ENCODE results near the gene ATP2A3. TPM values are rescaled to one million over a fixed set of nuclear protein-coding genes. Genes with fewer than 3 reads are reported as not detected.

The ATP2A3 gene
- total RNA-seq, 1 donor from 2014 or later, result 3.3 TPM

DNA sequence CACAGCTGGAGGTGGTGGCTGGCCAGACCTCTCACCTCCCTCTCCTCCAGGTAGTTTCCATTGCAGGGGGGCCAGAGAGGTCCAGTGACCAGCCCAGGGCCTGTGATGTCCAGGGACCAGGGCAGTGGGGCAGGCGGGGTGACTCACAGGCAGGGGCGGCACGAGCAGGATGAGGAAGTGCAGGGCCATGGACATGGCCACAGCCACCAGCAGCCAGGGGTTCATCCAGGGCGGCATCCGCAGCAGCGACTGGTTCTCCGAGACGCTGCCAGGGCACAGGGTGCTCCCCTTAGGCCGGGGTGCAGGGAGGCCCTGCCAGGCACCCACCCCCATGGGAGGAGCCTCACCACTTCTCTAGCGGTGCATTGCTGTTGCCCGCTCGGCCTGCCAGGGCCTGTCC is 35.1 kb downstream of the ATP2A3 start:
- no peak for DNase-seq (ENCODE audit: low read depth)

DNA sequence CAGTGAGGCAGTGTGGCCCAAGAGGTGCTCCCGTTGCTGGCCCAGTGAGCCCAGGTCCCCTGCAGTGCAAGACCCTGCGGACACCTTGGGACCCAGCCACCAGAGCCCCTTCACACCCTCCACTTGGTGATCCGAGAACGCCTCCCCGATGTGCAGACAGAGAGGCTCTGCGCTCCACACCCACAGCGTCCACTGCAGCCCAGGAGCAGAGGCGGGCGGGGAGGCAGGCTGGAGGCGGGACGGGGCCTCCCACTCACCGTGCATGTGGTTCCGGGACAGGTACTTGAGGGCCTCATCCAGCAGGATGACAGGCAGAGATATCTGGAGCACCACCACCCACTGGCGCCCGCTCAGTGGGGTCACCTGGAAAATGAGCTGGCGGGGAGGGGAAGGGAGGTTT is 35.8 kb downstream of the ATP2A3 start:
- no peak for DNase-seq (ENCODE audit: low read depth)

DNA sequence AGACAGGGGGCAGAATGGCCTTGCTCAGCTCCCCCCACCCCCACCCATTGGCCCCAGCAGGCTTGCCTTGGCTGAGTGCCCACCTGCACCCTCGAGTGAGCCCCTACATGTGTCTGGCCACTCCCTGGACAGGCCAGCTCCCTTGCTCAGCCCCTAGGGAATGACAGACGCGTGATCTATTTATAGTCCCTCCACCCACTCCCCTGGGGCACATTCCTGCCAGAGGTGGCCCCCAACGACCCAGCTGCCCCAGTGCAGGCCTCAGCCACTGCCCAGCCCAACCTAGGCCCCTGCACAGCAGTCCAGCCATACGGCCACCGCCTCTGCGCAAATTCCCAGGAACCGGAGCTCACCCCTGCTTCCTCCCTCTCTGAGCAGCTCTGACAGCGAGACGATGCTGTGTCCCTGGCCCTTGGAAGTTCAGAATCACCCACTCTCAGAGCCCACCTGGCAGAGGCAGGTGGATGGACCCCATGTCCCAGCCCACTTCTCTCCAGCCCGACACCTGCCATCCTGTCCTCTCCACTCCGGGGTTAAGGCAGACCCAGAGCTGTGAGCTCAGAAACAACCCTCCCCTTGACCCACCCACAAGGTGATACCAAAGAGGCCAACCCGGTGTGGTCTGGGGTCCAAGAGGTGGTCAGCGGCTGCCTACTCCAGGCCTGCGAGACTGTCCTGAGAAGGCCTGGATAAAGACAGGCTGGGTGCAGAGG is 36.5 kb downstream of the ATP2A3 start:
- DNase-seq (ENCODE audit: low read depth), result peak; percentile 44

DNA sequence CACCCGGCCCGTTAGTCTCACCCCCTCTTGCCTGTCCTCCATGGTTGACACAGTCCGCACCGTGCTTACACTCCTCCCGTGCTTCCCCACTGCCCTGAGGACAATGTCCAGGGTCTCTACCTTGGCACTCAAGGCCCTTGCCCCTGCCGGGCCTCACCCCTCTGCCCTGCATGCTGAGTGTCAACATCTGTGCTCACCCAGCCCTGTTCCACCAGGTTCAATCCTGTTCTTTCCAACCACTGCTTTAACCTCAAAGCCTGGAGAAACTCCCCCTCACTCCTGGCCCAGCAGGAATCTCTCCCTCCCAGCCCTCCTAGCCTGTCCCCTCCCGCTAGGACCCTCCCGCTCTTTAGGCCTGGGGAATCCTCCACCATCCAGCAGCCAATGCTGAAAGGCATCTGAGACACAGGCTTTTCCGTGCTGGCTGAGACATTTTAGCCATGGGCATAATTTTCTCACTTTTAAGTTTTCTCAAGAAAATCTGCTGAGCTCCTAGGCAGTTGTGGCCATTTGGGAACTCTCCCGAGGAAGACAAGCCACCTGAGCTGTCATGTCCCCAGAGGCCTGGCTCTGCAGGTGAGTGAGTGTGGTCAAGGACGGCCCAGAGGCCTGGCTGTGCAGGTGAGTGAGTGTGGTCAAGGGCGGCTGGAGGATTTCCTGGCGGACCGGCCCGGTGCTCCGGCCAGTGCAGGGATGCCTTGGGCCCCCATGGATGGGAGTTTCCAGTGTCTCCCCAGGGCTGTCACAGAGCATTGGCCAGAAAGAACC is 37.2 kb downstream of the ATP2A3 start:
- DNase-seq (ENCODE audit: low read depth), result no peak

DNA sequence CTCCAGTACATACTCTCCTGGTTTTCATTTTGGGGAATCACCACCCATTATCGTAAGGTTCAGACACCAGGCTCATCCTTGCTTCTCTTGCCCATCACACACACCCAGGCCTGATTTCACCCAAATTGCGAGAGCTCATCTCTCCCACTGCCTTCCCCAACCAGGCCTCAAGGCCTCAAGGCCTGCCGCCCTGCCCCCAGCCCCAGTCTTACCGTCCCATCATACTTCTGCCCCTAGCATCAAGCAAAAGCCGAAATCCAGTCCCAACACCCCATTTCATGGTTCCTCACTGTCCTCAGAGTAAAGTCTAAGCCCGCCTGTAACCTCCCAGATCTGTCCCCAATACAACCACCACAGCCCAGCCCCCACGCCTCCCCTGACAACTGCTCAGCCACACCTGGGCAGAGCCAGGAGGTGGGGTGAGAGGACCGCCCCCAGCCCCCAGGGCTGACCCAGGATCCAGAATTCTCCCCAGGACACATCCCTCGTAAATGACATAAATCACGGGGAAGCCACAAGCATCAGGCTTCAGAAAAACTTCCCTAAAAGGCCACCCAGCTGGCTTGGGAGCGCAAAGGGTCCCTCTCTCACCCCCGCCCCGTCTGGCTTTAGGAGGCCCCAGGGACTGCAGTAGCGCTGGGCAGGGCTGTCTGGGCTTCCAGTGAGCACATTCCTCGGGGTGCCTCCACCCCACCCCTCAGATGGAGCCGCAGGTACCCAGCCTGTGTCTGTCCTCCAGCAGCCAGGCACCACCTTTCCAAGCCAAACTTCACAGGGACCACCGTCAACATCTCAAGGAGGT is 38.4 kb downstream of the ATP2A3 start:
- no peak for DNase-seq (ENCODE audit: low read depth)

DNA sequence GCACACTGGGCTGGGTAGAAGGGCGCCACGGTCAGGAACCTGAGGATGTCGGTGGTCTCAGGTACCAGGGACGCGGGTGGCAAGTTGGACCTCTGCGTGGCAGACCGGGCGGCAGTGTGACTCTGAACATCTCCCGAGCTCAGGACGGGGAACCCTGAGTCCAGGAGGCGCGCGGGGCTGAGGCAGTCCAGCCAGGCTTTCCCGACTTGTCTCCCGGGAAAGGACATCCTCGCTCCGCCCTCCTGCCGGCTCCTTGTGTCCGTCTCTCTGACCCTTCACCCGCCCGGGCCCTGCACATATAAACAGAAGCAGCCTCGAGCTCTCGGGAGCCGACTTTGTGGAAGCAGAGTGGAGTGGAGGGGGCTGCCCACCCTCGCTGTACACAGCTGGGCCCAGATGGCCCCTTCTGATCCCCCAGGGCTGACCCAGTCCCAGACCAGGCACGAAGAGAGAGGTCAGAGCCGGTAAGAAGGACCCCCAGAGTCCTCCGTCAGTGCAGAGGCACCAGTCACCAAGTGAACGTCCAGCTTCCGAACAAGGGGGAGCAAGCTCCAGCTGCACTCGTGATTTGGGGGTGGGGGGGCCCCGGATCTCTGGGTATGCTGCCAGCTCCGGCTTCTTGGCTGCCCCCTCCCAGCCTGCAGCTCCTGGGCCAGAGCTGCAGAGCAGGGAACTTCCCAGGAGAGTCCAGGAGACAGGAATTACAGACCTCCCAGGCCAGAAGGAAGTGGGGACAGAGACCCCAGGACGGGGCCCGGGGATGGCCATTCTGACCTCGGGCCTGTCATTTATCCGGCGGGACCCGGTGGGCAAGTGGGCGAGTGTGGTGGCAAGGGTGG is 39.5 kb downstream of the ATP2A3 start:
- DNase-seq (ENCODE audit: low read depth), result no peak

DNA sequence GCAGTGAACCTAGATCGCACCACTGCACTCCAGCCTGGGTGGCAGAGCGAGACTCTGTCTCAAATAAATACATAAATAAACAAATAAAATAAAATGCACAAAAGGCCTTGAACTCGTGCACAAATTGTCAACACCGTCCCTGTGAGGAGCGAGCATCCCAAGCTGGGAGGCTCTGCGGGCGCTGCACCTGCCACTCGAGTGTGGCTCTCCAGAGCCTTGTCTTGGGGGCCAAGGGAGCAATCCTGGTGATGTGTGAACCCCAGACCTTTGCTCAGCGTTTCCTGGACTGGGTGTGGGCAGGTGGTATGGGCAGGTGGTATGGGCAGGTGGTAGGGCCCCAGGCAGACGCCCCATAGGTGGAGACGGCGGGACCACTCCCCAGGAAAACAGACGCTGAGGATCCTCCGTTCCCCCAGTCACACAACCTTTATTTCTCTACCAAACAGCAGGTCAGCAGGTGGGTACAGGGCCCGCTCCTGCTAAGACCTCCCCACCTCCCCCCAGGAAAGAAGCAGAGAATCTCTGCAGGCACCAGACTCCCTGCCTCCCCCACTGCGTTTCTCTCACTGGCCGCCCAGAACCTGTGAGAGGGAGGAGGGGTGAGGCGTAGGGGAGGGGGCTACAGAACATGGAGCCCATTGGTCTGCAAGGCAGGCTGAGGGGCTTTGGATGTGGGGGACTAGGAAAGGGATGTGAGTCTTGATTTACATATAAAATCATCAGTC is 40.6 kb downstream of the ATP2A3 start:
- no peak for DNase-seq (ENCODE audit: low read depth)

DNA sequence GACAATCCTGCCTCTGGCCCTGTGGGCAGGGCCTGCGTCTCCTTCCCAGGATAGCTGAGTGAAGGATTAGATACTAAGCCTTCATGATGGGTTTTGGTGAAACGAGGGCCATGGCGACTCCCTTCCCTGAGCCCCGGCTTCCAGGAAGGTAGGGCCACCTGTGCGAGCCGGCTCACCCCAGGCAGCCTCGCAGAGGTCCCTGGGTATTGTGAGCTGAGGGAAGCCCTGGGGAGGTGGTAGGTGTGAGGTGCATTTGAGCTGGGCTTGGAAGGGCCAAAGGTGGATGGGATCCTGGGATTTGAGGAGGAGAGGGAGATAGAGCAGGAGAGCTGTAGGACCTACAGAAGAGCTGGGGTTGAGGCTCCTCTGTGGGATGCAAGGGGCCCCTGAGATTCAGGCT is 41.5 kb downstream of the ATP2A3 start:
- DNase-seq (ENCODE audit: low read depth), result no peak

DNA sequence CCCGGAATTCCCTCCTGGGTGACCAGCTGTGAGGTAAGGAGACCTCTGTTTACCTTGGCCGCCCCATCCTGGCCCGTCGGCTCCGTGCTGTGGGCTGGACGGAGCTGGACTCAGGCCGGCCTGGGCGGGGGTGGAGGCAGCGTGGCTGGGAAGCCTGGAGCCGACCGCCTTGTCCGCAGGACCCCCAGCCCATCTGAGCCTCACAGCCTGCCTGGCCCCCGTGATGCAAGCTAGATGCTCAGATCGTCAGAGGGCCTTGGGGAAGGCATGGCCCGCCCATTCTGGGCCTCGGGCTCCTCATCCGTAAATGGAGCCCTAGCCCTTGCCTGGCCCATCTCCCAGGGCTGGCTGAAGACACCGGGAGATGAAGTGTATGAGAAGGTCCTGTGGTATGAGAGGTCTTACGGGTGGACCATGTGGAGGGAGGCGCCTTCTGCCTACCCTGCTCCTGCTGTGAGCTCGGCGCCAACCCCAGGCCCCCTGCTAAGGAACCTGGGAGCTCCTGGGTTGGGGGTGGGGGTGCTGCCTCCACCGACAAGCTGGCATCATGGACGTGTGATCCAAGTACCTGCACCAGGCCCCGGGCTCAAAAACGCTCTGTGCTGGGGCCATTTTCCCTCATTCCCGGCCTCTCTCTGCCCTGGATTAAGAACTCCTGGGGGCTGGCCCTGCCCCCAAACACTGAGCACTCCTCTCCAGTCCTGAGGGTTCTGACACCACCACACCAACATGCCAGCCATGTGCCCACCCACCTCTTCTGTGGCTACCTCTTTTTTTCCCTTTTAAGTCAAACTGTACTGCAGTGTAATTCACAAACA is 42.5 kb downstream of the ATP2A3 start:
- DNase-seq (ENCODE audit: low read depth), result no peak

DNA sequence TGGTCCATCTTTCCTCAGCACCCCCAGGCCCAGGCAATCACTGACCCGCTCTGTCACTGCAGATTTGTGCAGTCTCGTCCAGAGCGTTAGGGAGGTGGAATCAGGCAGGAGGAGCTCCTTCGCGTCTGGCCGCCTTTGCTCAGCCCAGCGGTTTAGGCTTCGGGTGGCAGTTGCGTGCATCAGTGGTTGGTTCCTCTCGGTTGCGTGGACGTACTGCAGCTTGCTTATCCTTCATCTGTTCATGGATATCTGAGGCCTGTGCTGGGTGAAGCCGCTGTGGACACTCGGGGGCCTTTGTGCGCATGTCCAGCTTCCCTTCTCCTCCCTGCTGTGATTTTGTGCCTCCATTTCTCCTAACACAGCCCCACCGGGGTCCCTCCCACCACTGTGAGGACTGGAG is 43.2 kb downstream of the ATP2A3 start:
- DNase-seq (ENCODE audit: low read depth), result no peak

DNA sequence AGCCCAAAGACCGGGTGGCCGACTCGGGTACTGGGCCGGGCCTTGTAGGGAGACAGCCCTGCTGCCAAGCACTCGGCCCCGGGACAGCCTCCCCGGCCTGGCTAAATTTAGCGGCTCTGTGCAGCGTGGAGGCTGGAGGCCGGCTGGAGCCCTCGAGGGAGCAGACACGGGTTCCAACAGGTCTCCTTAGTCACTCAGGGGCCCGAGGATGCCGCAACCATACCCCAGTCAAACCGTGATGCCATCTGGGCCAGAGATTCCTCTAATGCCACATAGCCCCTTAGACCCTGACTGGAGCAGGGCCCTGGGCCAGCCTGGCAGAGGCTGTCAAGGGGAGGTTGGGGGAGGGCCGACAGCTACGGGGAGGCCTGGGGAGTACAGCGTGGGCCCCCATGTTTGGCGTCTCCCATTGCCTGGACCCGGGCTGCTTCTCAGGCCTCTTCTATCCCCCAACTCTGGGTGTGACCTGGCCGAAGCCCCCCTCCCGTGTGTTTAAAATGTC is 45.1 kb downstream of the ATP2A3 start:
- DNase-seq (ENCODE audit: low read depth), result no peak

DNA sequence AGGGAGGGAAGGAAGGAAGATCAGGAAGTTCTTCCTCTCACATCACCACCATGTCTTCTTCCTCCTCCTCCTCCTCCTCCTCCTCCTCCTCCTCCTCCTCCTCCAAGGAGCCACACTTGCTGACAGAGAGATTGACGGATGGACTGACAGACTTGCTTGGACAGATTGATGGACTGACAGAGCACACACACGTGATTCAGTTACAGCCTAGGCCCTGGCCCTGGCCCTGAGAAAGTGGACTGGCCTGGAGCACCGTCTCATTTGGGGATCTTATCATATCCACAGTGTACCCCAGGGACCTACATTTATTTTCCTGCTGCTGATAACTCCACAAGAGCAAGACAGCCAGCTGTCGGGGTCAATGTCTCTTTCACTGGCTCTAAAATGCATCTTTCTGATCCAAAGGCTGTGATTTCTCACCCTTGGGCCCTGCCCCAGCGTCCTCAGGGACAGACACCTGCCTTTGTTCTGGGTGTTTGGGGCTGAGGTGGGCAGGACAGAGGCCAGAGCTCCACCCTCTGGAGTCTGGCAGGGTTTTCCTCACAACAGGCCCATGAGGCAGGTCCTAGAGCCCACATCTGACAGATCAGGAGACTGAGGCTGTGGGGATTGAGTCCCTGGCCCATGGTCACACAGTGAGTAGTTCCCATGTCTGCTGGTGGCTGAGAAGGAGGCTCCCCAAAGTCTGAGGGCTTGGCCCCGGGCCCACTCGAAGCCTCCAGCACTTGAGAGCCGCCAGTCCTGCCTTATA is 45.7 kb downstream of the ATP2A3 start:
- no peak for DNase-seq (ENCODE audit: low read depth)

DNA sequence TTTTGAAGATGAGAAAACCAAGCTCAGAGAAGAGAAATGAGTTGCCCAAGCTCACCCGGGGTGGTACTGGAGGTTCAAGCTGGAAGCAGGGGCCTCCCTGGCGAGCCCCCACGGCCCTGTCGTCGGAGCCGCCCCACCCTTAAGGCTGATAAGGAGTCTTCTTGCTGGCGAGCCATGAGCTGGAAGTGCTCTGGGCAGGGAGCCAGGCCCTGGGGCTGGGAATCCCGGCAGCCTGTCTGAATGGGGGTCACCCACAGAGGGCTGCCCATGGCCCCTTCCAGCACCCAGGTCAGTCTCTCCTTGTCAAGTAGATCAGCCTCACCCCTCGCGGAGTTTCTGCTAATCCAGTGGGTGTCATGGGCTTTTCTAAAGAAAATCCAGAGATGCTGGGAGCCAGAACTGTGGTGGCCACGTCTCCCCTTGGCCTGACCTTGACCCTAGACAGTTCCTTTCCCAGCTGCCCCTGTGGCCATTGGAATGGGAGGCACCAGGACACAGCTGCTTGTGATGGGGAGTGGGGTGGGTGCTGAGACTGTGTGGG is 46.8 kb downstream of the ATP2A3 start:
- no peak for DNase-seq (ENCODE audit: low read depth)

DNA sequence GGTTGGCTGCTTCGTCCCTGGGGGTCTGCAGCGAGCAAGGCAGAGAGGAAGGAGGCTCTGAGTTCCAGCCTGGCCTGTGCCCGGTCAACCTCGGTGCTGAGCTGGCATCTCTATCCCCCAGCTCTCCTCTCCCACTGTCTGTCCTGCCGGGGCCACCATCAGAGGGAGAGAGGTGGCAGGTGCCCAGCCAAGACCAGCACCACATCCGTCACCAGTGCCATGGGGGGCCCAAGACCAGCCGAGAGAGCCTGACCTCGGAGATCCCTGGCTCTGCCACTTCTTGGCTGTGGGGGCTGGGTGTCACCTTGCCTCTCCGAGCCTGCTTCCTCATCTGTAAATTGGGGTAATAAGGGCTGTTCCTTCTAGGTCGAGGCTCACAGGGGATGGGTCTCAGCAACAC is 47.4 kb downstream of the ATP2A3 start:
- DNase-seq (ENCODE audit: low read depth), result no peak

DNA sequence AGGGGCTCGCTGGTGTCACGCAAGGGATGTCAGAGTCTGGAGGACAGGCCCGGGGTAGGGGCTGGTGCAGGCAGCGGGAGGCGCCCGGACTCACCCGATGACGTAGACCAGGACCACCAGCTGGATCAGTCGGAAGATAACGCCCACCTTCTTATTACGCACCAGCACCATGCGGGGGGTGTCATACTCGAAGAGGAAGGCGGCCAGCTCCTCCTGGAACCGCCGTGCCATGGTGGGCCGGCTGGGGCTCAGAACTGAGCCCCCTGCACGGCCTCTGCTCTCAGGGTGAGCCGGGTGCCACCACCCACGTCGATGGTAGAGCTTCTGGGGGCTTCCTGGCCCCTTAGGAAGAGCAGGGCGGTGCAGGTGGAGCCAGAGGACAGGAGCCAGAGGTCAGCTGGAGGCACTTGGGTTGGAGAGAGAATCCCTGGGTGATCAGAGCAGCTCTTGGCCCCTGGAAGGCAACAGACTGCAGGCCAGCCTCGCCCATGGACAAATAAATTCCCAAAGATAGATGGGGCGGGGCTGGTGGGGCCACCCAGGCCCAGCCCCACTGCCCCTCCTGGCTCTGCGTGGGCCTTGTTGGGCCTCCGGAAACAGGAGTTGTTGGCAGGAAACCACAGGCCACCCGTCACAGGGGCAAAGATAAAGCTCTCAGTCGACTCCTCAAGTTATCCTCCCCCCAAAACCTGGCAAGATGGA is 48.1 kb downstream of the ATP2A3 start, which contains the start of gene P2RX1:
Gene P2RX1 (minus strand): TSS at position 471 of the 702 bp plus-strand sequence. CDS start 240 bp downstream, at position 231.
- no peak for DNase-seq (ENCODE audit: low read depth)

DNA sequence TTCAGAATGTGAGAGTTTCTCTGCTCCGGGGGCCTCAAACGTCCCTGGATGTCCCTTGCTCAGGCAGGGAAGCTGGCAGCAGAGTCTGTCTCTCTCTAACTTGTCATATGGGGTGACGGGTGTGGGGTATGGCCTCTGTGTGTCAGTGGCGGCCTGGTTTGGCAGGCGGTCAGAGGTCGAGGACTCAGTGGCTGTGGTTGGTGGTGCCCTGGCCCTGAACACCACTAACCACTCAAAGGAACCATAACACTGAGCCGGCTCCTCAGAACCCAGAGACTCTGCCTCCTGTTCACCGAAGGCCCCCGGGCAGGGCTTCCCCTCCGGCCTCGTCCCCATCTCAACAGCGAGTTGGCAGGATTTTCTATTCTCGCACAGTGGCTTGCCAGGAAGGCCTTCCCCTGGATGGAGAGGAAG is 48.6 kb downstream of the ATP2A3 start:
- DNase-seq (ENCODE audit: low read depth), result no peak

DNA sequence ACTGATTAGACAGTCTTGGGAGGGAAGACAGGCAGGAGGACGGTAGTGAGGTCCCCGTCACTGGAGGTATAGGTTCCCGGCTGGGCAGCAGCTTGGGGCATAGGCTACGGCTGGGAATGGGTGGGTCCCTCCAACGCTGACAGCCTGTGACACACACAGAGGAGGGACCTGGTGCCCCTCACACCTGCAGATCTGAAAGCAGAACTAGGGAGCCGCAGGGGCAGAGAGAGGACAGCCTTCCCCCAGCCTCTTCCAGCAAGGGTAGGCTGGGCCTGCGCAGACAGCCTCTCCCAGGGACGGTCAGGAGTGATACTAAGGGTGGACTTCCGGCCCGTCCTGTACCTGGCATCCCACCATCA is 49.9 kb downstream of the ATP2A3 start:
- DNase-seq (ENCODE audit: low read depth), result no peak
